CD4-positive, alpha-beta T cell treated with Interleukin-17A for 4 hours (primary cell): ENCODE data around the gene FREM2.

Experiments used
- DNase-seq: peaks from one replicate; pipeline ENCODE4 v3.0.0-alpha.2; 2020; ENCODE audit warnings: mixed read lengths

Gene FREM2, protein sequence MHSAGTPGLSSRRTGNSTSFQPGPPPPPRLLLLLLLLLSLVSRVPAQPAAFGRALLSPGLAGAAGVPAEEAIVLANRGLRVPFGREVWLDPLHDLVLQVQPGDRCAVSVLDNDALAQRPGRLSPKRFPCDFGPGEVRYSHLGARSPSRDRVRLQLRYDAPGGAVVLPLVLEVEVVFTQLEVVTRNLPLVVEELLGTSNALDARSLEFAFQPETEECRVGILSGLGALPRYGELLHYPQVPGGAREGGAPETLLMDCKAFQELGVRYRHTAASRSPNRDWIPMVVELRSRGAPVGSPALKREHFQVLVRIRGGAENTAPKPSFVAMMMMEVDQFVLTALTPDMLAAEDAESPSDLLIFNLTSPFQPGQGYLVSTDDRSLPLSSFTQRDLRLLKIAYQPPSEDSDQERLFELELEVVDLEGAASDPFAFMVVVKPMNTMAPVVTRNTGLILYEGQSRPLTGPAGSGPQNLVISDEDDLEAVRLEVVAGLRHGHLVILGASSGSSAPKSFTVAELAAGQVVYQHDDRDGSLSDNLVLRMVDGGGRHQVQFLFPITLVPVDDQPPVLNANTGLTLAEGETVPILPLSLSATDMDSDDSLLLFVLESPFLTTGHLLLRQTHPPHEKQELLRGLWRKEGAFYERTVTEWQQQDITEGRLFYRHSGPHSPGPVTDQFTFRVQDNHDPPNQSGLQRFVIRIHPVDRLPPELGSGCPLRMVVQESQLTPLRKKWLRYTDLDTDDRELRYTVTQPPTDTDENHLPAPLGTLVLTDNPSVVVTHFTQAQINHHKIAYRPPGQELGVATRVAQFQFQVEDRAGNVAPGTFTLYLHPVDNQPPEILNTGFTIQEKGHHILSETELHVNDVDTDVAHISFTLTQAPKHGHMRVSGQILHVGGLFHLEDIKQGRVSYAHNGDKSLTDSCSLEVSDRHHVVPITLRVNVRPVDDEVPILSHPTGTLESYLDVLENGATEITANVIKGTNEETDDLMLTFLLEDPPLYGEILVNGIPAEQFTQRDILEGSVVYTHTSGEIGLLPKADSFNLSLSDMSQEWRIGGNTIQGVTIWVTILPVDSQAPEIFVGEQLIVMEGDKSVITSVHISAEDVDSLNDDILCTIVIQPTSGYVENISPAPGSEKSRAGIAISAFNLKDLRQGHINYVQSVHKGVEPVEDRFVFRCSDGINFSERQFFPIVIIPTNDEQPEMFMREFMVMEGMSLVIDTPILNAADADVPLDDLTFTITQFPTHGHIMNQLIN (N-terminal part only)

GRCh38 chr13:38686577-38687245, at the start of gene FREM2:
FREM2 (plus strand) TSS chr13:38687077; CDS start chr13:38687345, 268 bp downstream.
- no peak for DNase-seq

DNA sequence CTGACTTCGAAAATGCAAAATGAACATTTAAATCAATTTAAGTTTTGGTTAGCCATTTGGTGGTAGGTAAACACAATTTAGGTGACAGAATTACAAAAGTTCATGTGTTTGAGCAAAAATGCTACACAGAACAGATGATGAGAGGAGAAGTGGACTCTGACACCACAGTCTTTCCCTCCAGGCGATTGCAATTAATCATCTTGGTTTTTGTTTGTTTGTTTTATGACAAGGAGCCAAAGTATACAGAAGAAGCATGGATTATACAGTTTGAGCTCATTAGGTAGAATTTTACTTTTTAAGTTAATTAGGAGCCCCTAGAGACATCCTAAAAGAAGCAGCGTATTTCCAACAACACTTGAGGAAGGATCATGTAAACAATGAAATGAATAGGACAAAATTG, 49.3 kb upstream of the FREM2 start:
- no peak for DNase-seq

GRCh38 chr13:38641164-38641948, 45.5 kb upstream of the FREM2 start:
- DNase-seq = no peak

- DNase-seq = no peak
These were observed 39.6 kb upstream of the FREM2 start for GRCh38 chr13:38647312-38647711.

- no peak for DNase-seq
These were observed 38.0 kb upstream of the FREM2 start for GRCh38 chr13:38648912-38649311.

GRCh38 chr13:38656699-38657098, 30.2 kb upstream of the FREM2 start:
- DNase-seq = no peak

- no peak for DNase-seq
These were observed 29.7 kb upstream of the FREM2 start for GRCh38 chr13:38657191-38657590.

DNA sequence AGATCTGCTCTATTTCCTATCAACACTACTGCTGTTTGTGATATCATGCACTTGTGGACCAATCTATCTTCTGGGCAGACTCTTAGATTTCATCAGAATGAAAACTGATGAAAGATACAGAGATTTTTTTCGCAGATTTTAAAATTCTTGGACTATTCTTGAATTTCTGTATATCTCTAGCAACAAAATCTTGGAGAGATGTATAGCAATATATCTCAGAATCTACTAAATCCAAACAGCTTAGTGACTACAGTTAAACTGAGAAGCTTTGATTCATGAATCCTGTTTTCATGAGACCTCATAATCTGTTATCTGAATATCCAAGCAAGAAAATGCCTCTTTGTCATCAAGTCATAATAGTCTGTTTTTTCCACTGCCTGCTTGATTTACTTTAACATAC, 28.0 kb upstream of the FREM2 start:
- DNase-seq = no peak

- DNase-seq = no peak
These were observed 25.7 kb upstream of the FREM2 start for GRCh38 chr13:38661010-38661675.

GRCh38 chr13:38662362-38662761, 24.5 kb upstream of the FREM2 start:
- no peak for DNase-seq

- no peak for DNase-seq
These were observed 22.0 kb upstream of the FREM2 start for GRCh38 chr13:38664906-38665305.

DNA sequence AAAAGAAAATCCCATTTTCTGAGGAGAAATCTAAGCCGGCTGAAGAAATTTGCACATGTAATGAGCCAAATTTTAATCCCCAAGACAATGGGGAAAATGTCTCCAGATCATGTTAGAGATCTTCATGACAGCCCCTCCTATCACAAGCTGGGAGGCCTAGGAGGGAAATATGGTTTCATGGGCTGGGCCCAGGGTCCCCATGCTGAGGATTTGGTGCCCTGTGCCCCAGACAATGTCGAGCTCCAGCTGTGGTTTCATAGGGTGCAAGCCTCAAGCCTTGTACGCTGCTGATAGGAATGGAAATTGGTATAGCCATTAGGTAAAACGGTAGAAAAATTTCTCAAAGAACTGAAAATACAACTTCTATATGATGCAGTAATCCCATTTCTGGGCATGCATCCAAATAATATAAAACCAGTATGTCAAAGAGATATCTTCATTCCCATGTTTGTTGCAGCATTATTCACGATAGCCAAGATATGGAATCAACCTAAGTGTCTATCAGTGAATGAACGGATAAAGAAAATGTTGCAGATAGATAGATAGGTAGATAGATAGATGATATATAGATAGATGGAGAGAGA, 19.3 kb upstream of the FREM2 start:
- DNase-seq = no peak

GRCh38 chr13:38669234-38669964, 17.5 kb upstream of the FREM2 start:
- no peak for DNase-seq

- no peak for DNase-seq
These were observed 16.2 kb upstream of the FREM2 start for GRCh38 chr13:38670627-38671026.

DNA sequence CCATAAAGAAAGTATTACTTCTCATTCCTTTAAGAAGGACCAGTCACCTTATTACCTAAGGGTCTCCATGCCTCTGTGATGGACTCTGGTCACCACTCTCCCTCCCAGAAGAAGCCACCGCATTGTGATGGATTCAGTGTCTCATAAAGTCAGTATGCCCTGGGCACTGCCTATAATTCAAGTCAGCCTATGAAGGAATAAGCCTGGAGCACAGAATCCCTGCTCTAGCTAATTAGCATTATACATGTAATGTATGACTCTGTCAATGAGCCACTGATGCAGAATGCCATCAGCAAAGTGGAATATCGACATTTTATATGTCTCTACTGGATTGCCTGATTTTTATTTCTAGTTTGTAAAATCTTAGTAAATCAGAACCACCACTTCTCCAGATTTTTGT, 14.9 kb upstream of the FREM2 start:
- no peak for DNase-seq

- no peak for DNase-seq
These were observed 12.7 kb upstream of the FREM2 start for GRCh38 chr13:38674208-38674607.

DNA sequence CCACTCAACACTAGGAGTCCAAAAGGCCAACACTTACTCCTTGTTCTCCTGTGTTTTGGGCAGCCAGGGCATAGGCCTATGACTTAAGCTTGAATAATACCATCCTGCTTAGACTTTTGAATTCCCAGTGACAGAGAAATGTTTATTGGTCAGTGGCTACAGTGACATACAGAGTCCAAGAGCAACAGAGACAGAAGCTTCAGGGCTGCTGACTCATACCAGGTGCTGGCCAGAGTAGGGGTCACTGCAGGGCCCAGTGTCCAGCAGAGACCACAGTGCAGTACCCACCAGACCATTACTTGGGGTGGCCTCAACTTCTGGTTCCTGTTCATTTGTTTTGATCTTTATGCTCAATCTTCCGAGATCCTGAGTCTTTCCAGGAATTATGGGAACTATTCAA, 6.0 kb upstream of the FREM2 start:
- no peak for DNase-seq

GRCh38 chr13:38684714-38685113, 2.2 kb upstream of the FREM2 start:
- DNase-seq = no peak

- DNase-seq = no peak
These were observed 1.4 kb upstream of the FREM2 start for GRCh38 chr13:38685431-38685830.

DNA sequence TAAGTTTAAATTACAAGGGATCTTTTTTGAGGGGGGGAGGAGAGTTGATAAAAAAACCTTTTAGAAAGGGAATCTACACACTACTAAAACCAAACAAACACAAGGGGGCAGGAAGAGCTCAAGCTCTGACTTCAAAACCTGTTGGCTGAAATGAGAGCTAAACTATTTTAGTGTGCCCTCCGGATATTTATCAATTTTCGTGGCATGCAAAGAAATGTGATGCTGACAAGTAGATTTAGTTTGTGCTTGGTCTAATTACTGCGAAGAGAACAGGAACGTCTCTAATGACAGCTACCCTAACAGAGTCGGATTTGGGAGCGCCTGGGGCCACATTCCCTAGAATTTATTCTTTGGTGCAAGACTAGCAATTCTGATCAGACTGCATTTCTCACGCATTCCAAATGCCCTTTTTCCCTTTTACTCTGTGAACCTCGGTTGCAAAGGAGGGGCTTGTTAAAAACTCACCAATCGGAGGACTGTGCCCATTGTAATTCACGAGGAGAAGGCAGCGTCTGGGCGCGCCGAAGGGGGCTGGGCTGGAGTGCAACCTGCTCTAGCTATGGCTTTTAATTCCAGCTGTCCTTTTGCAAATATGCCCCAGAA, 802 bp upstream of the FREM2 start:
- no peak for DNase-seq
